T-cell (primary cell): ENCODE measurements around the gene SLC37A1. TPM values are rescaled to one million over a fixed set of nuclear protein-coding genes. Genes with fewer than 3 reads are reported as not detected.

Source experiments
- ATAC-seq, 4 experiments: fragments of 200-7000 bp in 3 of 4; fragments of 150-1000 bp in 1 of 4; cut with Tn5 transposase; replicated peaks in 1 of 4; 1 replicate in 3 of 4; 2 replicates in 1 of 4; pipeline ENCODE4 v1.10.0; 2021; ENCODE audit warnings: moderate library complexity in 3 of 4, mild to moderate bottlenecking in 2 of 4, moderate number of reproducible peaks in 1 of 4
- CTCF ChIA-PET, 2 donors: fragments of 300-600 bp; sonication (Branson Sonifier 250); formaldehyde crosslinking; loops; one replicate each; lab custom pipeline; 2022; ENCODE audit warnings: antibody characterized with exemption in 2 of 2; lab: Charles Lee
- POLR2A ChIA-PET, 2 donors: fragments of 300-600 bp; sonication (Branson Sonifier 250); formaldehyde crosslinking; loops; one replicate each; lab custom pipeline; 2022; ENCODE audit warnings: antibody characterized with exemption in 2 of 2; lab: Charles Lee
- DNase-seq, 35 experiments: peaks; one replicate each; pipeline versions ENCODE4 v3.0.0 to v3.0.0-alpha.2; 2013 to 2023
- H3K27ac ChIP-seq: one replicate; pipeline ENCODE4 v1.5.1; 2013; ENCODE audit warnings: low read length
- H3K27me3 ChIP-seq, 2 experiments: replicated peaks in 1 of 2; 1 replicate in 1 of 2; 2 replicates in 1 of 2; pipeline versions ENCODE4 v1.6.1 to v1.7.0; 2013; ENCODE audit warnings: low read length in 1 of 2, mixed read lengths in 1 of 2; ENCODE audit not compliant: control insufficient read depth in 2 of 2, insufficient read depth in 2 of 2; ENCODE audit errors: extremely low read depth in 1 of 2
- H3K36me3 ChIP-seq, 2 donors: 1 replicate in 1 of 2; 2 replicates in 1 of 2; pipeline versions ENCODE4 v1.6.1 to v1.7.0; 2013; ENCODE audit warnings: low read length in 1 of 2; ENCODE audit not compliant: control insufficient read depth in 2 of 2, insufficient read depth in 1 of 2; ENCODE audit errors: extremely low read depth in 1 of 2
- H3K4me1 ChIP-seq, 2 experiments: 1 replicate in 1 of 2; 2 replicates in 1 of 2; pipeline versions ENCODE4 v1.6.1 to v1.7.0; 2013; ENCODE audit warnings: low read length in 2 of 2, mixed read lengths in 1 of 2; ENCODE audit not compliant: insufficient read depth in 2 of 2, control insufficient read depth in 1 of 2; ENCODE audit errors: extremely low read depth in 1 of 2
- H3K4me3 ChIP-seq, 2 donors: 1 replicate in 1 of 2; 2 replicates in 1 of 2; pipeline versions ENCODE4 v1.5.1 to v1.7.0; 2013; ENCODE audit warnings: mild to moderate bottlenecking in 2 of 2, low read length in 1 of 2, moderate library complexity in 1 of 2; ENCODE audit not compliant: control insufficient read depth in 1 of 2; ENCODE audit errors: extremely low read depth in 1 of 2
- H3K9me3 ChIP-seq: 2 replicates; pipeline ENCODE4 v1.7.0; 2013
- H3K27ac Mint-ChIP-seq, 2 donors: one replicate each; pipeline ENCODE4 v1.8.0; 2020 to 2021; ENCODE audit warnings: mild to moderate bottlenecking in 2 of 2, mixed read lengths in 2 of 2
- H3K27me3 Mint-ChIP-seq, 2 donors: one replicate each; pipeline ENCODE4 v1.8.0; 2021 to 2022; ENCODE audit warnings: mixed read lengths in 2 of 2
- H3K36me3 Mint-ChIP-seq: one replicate; pipeline ENCODE4 v1.8.0; 2021; ENCODE audit warnings: mixed read lengths
- H3K4me1 Mint-ChIP-seq, 3 donors: one replicate each; pipeline ENCODE4 v1.8.0; 2020 to 2022; ENCODE audit warnings: mixed read lengths in 3 of 3, mild to moderate bottlenecking in 1 of 3
- H3K4me3 Mint-ChIP-seq, 3 donors: one replicate each; pipeline ENCODE4 v1.8.0; 2020 to 2022; ENCODE audit warnings: mild to moderate bottlenecking in 3 of 3, mixed read lengths in 3 of 3, moderate library complexity in 3 of 3
- H3K9me3 Mint-ChIP-seq, 3 donors: one replicate each; pipeline ENCODE4 v1.8.0; 2020 to 2022; ENCODE audit warnings: mixed read lengths in 3 of 3
- WGBS: methylation state at CpG from one replicate; pipeline ENCODE4 v1.1.5; 2013; ENCODE audit warnings: missing lambda C conversion rate; ENCODE audit not compliant: insufficient coverage; 5-methylcytosine and 5-hydroxymethylcytosine counted together
- total RNA-seq, 35 experiments: library from RNA in 6 of 35; stranded (reverse) in 6 of 35; fragments of 120-200 nt in 1 of 35; gene quantifications; one replicate each; pipeline versions ENCODE4 v1.2.1 to v1.2.4 and lab custom pipeline; 2013 to 2026

SLC37A1 gene
- total RNA-seq, 5 donors from 2014 or later (not counting 1 experiment from before 2014, with no cell fraction given), result 18.7 to 26.3 (median 22.6) TPM

DNA sequence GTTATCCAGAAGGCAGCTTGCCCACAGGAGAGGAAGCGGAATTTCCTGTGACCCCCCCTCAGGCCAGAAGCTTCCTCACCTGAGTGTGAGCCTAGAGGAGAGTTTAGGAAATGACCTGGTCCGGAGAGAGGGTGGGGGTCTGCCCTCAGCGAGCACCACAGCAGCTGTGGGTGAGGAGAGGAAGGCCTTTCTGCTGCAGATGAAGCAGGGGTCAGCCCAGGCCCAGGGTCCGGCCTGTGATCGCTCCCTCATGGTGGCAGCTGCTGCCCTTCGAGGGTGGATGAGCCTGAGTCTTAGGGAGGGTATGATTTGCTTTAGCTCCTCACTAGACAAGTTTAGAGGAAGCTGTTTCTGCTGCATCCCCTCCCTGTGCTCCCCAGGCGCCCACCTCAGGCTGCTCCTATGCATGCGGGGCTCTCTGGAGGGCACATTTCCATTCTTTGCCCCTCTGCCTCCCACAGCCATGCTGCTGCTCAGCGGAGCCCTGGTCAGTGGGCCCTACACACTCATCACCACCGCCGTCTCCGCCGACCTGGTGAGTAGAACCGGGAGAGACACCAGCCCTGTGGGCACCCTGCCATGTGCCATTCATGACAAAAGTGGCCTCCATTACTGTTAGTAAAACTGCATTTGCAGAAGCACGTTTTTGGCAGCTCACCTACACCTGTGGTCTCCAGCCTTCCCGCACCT lies 53.0 kb downstream of the SLC37A1 start:
- no peak overlapping the region for H3K4me3 Mint-ChIP-seq
- H3K4me1 Mint-ChIP-seq, result peaks cover 0 to 6% (median 0%) of the 10 kb centered on the region in 3 donors
- no peaks in the 10 kb centered on the region for H3K9me3 Mint-ChIP-seq
- no peak overlapping the region for H3K27ac ChIP-seq
- DNase-seq (peak in 1 of 35 experiments; percentile 21), ATAC-seq (no peak)
- no peaks in the 10 kb centered on the region for H3K9me3 ChIP-seq
- WGBS, result 91% methylated on average over 11 of the region's 16 CpGs
- H3K36me3 ChIP-seq, result peaks cover 20 to 50% of the 10 kb centered on the region in 2 donors
- H3K27me3 ChIP-seq, result no peaks in the 10 kb centered on the region
- ChIA-PET POLR2A (no interaction called here), CTCF (no interaction called here)
- peaks cover 0 to under 1% of the 10 kb centered on the region in 2 experiments for H3K4me1 ChIP-seq
- no peaks in the 10 kb centered on the region for H3K27me3 Mint-ChIP-seq
- H3K4me3 ChIP-seq, result no peak overlapping the region
- H3K36me3 Mint-ChIP-seq, result peaks cover 56% of the 10 kb centered on the region
- no peak overlapping the region for H3K27ac Mint-ChIP-seq

DNA sequence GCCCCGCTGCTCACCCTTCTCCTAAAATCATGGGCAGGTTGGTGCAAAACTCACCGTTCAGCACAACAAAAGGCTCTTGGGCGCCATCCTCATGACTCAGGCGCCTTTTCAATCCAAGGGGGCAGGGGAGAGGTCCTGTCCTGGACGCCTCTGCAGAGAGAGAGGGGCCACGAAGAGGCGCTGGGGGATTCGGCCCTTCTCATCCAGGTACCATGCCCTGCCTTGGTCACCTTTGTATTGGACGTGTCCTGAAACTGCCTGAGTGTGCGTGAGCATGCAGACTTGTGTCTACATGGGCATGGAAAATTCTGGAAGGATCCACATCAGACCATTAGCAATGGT lies 53.5 kb downstream of the SLC37A1 start:
- 95% methylated on average over 9 of the region's 10 CpGs for WGBS
- H3K4me1 Mint-ChIP-seq, result peaks cover 0 to 2% (median 0%) of the 10 kb centered on the region in 3 donors
- Histone ChIP-seq H3K36me3 (peaks cover 20 to 50% of the 10 kb centered on the region in 2 donors), H3K27me3 (no peaks in the 10 kb centered on the region), H3K4me3 (no peak overlapping the region), H3K9me3 (no peaks in the 10 kb centered on the region), H3K4me1 (no peaks in the 10 kb centered on the region), H3K27ac (no peak overlapping the region)
- no peaks in the 10 kb centered on the region for H3K27me3 Mint-ChIP-seq
- no peak overlapping the region for H3K4me3 Mint-ChIP-seq
- POLR2A ChIA-PET, result no interaction called here
- no peak for ATAC-seq
- H3K9me3 Mint-ChIP-seq, result no peaks in the 10 kb centered on the region
- CTCF ChIA-PET, result no interaction called here
- peak in 1 of 35 experiments; percentile 19 for DNase-seq
- no peak overlapping the region for H3K27ac Mint-ChIP-seq
- H3K36me3 Mint-ChIP-seq, result peaks cover 56% of the 10 kb centered on the region

DNA sequence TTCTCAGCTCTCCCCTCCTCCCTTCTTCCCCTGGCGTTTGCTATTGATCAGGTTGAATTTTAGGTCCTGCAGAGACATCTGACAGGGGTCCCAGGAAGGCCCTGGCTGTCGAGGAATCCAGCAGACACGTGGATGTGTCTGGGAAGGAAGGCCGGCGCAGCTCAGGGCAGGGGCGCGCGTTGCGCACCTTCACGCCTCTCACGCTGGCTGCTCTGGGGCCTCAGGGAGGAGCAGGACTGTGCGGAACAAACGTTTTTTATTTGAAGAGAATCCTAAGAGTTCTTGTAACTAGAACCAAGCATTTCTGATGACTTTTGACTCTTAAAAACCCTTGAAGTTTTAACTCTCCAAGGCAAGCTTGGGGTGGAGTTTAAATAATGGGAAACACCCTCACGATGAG lies 54.2 kb downstream of the SLC37A1 start:
- no peak overlapping the region for H3K27ac ChIP-seq
- Mint-ChIP-seq H3K9me3 (no peaks in the 10 kb centered on the region), H3K4me3 (no peak overlapping the region), H3K36me3 (peaks cover 53% of the 10 kb centered on the region), H3K27ac (no peak overlapping the region), H3K27me3 (no peaks in the 10 kb centered on the region), H3K4me1 (no peaks in the 10 kb centered on the region)
- POLR2A ChIA-PET, result no interaction called here
- no peak overlapping the region for H3K4me3 ChIP-seq
- H3K4me1 ChIP-seq, result no peaks in the 10 kb centered on the region
- CTCF ChIA-PET, result no interaction called here
- ATAC-seq (no peak), DNase-seq (peak in 1 of 35 experiments; percentile 7)
- peaks cover 20 to 45% of the 10 kb centered on the region in 2 donors for H3K36me3 ChIP-seq
- 88% methylated on average over 13 of the region's 14 CpGs for WGBS
- H3K9me3 ChIP-seq, result no peaks in the 10 kb centered on the region
- no peaks in the 10 kb centered on the region for H3K27me3 ChIP-seq

DNA sequence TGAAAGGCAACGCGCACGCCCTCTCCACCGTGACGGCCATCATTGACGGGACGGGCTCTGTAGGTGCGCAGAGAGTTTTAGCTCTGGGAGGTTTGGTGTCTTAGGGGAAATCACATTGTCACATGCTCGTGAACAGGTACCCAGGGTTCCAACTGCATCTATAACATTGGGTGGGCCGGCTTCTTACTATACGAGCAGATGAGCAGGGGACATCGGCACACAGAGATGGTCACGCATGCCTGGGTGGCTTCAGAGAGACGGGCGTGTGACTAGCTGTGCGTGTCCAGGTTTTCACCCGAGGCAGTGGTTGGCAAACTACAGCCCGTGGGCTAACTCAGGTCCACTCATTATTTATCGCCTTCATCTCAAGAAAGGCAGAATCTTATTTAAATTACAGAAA lies 54.7 kb downstream of the SLC37A1 start:
- peak in 1 of 35 experiments; percentile 8 for DNase-seq
- no peaks in the 10 kb centered on the region for H3K4me1 ChIP-seq
- ChIA-PET POLR2A (no interaction called here), CTCF (no interaction called here)
- H3K27me3 Mint-ChIP-seq, result no peaks in the 10 kb centered on the region
- H3K36me3 ChIP-seq, result peaks cover 20 to 45% of the 10 kb centered on the region in 2 donors
- peaks cover 50% of the 10 kb centered on the region for H3K36me3 Mint-ChIP-seq
- no peak for ATAC-seq
- no peaks in the 10 kb centered on the region for H3K27me3 ChIP-seq
- H3K4me3 ChIP-seq, result no peak overlapping the region
- H3K27ac Mint-ChIP-seq, result no peak overlapping the region
- H3K4me3 Mint-ChIP-seq, result no peak overlapping the region
- WGBS, result 94% methylated on average over 11 of the region's 19 CpGs
- H3K9me3 ChIP-seq, result no peaks in the 10 kb centered on the region
- no peak overlapping the region for H3K27ac ChIP-seq
- H3K4me1 Mint-ChIP-seq, result no peaks in the 10 kb centered on the region
- no peaks in the 10 kb centered on the region for H3K9me3 Mint-ChIP-seq

DNA sequence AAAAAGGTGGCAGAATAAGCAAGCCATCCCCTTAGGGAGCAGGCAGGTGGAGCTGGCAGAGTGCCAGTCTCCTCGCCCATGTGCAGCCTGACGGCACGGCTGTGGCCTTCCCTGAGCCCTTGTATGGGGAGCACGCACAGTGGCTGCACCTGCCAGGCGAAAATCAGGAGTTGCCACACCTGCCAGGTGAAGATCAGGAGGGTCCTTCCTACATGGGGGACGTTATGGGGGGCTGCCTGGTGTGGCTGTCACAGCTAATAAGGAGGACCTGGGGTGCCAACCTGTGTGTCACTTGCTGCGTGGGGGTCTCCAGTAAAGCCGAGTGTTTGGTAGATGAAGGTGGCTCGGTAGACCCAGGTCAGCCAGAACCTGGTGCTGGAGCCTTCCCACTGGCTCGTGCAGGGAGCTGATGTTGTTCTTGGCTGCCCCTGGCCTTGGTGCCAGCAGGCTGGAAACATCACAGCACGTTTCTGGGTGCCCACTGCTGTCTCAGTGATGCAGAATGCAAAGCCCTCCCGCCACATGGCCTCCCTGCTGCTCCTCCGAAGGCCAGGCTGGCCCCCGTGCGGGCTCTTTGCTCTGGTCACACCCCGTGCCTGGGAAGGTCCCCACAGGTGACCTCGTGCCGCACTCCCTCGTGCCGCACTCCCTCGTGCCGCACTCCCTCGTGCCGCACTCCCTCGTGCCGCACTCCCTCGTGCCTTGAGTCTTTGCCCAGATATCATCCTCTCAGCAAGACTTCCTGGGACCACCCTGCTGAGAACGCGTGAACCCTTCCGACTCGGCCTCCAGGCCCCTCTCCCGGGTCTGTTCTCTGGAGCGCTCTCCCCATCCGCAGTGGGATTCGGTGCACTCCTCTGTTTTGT lies 55.4 kb downstream of the SLC37A1 start:
- H3K27me3 ChIP-seq, result no peaks in the 10 kb centered on the region
- H3K27ac ChIP-seq, result no peak overlapping the region
- H3K36me3 ChIP-seq, result peaks cover 20 to 42% of the 10 kb centered on the region in 2 donors
- Mint-ChIP-seq H3K4me3 (no peak overlapping the region), H3K27me3 (no peaks in the 10 kb centered on the region), H3K4me1 (no peaks in the 10 kb centered on the region), H3K36me3 (peaks cover 48% of the 10 kb centered on the region), H3K27ac (no peak overlapping the region), H3K9me3 (no peaks in the 10 kb centered on the region)
- DNase-seq (peak in 1 of 35 experiments; percentile 11), ATAC-seq (no peak)
- H3K4me1 ChIP-seq, result no peaks in the 10 kb centered on the region
- 91% methylated on average over 21 of the region's 35 CpGs for WGBS
- ChIA-PET CTCF (no interaction called here), POLR2A (no interaction called here)
- H3K9me3 ChIP-seq, result no peaks in the 10 kb centered on the region
- no peak overlapping the region for H3K4me3 ChIP-seq

DNA sequence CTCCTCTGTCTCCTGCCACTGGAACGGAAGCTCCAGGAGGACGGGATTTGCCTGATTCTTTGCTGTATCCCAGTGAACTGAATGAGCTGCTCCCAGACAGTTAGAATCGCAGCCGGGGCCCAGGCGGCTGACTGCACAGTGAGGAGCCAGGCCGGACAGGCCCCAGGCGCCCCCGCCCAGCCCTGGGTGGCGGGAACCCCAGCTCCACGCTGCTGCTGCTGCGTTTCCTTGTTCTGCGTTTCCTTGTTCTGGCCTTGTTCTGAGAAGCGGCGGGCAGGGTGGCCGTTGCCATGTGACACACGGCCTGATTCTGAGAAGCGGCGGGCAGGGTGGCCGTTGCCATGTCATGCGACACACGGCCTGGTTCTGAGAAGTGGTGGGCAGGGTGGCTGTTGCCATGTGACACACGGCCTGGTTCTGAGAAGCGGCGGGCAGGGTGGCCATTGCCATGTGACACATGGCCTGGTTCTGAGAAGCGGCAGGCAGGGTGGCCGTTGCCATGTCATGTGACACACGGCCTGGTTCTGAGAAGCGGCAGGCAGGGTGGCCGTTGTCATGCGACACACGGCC lies 56.2 kb downstream of the SLC37A1 start:
- Mint-ChIP-seq H3K27ac (no peak overlapping the region), H3K36me3 (peaks cover 53% of the 10 kb centered on the region), H3K9me3 (no peaks in the 10 kb centered on the region), H3K27me3 (no peaks in the 10 kb centered on the region), H3K4me3 (no peak overlapping the region), H3K4me1 (no peaks in the 10 kb centered on the region)
- ChIA-PET POLR2A (no interaction called here), CTCF (no interaction called here)
- WGBS, result 81% methylated on average over 23 of the region's 31 CpGs
- Histone ChIP-seq H3K27me3 (no peaks in the 10 kb centered on the region), H3K4me1 (no peaks in the 10 kb centered on the region), H3K9me3 (no peaks in the 10 kb centered on the region), H3K4me3 (no peak overlapping the region), H3K27ac (no peak overlapping the region), H3K36me3 (peaks cover 20 to 36% of the 10 kb centered on the region in 2 donors)
- DNase-seq (peak in 1 of 35 experiments; percentile 10), ATAC-seq (no peak)
